GM18909 (cell line): ENCODE measurements around the gene SP4.

Source experiments
- ATAC-seq: cut with Tn5 transposase; IDR thresholded peaks from one replicate; pipeline ENCODE4 v1.9.1; 2021; ENCODE audit warnings: mild to moderate bottlenecking; ENCODE audit not compliant: unreplicated experiment, poor library complexity

SP4 gene

DNA sequence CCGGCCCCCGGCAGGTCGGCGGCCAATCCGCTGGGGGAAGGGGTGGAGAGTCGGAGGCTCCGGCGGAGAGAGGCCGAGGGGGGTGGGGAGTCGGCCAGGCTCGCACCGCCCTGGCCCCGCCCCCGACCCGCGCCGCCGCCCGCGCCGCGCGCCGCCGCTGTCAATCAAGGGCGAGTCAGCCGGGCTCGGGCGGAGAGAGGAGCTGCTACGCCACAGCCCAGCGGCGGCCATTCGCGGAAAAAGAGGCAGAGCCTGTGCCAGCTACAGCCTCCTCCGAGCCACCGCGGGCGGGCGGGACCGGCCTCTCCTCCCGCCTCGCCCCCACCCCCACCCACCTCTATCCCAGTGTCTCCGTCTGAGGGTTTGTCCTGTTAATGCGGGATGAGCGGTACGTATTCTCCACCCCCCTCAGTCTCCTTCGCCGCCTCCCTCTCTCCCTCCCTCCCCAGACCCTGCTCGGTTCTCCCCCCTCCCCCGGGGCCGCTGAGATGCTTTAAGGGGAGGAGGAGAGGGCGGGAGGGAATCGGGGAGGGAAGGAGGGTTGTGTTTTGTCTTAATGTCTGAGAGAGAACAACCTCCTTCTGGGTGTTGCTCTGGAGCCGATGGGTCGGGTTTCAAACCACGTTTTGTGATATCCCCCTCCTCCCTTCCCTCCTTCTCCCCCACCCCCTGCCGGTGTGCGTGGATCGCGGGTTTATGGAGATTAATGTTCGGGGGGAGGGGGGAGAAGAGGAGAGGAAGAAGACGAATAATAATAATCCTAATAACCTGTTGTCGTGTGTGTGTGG lies at the start of gene SP4:
TSS of gene SP4 (plus strand) at position 213 of the 788 bp plus-strand sequence. CDS start at position 382, 169 bp downstream.
- peak; percentile 74 for ATAC-seq

DNA sequence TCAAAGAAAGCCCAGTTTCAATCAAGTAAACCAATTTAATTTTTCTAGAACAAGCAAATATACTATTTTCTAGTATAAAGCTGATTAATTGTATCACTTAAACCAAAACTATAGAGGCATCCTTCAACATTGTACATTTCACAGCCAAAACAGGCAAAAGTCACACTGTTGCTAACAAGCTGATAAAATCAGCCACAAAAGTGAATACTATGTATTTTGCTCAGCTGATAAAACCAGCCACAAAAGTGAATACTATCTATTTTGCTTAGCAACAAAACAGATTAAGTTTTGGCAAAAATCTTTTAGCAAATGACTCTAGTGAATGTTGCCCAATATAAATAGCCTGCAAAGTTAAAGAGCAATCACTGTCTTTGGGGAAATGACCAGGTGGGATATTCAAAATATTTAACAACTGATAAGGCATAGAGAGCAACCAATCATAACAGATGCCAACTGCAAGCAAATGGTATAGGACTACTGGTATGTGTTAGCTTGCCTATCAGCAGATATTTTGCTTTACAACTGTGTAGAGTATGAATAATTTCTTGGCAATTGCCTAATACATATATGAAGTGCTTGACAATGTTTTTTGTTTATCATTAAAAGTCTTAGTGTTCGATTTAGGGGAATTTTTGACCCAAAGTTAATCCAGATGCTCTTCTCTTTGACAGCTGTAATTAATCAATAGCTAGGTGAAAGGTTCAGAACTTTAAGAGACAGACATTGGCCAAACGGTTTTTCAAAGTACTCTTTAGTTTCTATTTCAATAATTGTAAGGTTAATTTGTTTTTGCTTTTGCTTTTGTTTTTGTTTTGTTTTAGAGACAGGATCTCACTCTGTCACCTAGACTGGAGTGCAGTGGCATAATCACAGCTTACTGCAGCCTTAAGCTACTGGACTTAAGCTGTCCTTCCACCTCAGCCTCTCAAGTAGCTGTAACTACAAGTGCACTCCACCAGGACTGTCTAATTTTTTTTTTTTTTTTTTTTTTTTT lies 44.4 kb upstream of the SP4 start:
- peak; percentile 87 for ATAC-seq

DNA sequence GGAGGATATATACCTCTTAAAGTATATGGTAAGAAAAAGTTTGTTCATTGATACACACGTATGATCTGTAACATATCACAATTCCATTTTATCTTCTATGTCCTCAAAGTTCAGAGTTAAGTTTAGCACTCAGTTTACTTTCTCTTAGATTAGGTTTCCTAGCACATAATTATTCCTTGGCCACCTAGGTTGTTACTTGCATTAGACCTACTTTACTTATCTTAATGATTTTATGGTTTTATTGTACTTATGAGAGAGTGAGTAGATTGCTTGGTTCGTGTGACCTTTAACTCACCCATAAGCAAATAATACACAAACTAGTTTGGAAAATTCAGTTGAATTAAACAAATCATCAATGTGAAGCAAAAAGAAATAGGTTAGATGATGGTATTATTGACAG lies 33.9 kb upstream of the SP4 start:
- no peak for ATAC-seq

DNA sequence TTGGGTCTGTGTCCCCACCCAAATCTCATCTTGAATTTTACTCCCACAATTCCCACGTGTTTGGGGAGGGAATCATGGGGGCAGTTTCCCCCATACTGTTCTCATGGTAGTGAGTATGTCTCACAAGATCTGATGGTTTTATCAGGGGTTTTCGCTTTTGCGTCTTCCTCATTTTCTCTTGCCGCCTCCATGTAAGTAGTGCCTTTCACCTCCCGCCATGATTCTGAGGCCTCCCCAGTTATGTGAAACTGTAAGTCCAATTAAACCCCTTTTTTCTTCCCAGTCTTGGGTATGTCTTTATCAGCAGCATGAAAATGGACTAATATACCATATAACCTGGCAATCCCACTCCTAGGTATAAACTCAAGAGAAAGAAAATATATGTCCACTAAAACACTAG lies 25.9 kb upstream of the SP4 start:
- ATAC-seq = no peak

DNA sequence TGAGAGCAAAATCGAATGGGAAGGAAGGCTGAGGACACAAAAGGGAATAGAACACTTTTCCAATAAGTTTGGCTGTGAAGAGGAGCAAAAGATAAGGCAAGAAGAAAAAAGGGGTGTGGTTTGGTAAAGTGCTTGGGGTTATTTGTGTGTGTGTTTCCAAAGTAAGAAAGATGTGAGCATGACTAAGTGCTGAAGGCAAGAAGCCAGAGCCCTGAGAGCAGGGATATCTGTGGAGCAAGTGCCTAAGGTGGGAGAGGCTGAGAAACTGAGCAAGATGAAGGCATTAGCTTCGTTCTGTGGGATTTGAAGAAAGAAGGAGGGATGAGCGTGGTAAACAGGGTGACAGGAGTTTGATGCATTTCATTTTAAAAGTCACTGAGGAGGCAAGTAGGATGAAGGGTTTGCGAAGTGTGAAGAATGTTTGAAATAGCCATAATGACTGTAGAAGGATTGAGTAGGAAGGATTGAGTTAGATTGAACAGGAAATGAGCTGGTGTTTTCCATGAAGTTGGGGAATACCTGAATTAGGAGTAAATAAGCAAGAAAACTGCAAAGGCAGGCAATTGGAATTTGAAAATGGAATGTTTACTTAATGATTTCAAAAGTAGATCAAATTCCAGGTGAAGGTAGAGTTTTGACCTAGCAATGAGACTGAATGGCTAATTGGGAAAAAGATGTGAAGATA lies 19.9 kb upstream of the SP4 start:
- ATAC-seq = no peak

DNA sequence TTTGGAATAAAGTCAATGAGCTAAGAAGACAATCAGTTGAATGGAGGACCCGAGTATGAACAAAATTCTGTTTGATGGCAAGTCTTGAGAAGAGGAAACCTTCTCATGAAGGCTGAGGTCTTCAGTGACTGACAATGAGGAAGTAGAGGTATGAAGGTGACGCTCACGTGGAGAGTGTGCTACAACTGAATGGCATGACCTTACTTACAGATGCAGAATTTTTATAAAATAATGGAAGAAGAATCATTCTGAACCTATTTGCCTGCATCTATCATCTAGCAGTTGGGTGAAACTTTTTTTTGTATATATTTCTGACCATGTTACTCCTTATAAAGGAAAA lies 19.4 kb upstream of the SP4 start:
- ATAC-seq = no peak

DNA sequence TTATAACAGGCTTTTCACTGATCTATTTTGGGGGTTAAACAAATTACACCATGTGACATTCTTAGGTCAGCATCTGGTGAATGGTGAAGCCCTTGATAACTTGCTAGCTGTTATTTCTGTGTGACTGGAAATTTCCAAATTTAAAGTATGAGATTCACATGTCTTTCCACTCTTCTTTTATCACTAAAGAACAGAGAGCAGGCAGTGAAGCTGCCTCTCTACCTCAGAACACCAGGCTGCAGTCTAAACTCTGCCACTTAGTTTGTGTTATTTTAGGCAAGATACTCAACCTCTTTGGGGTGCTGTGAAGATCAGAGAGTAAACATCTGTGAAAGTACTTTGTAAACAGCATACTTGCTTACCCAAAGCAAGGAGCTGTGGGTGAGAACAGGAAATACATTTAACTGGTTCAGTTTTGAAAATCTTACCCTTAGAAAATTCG lies 15.5 kb upstream of the SP4 start:
- no peak for ATAC-seq

DNA sequence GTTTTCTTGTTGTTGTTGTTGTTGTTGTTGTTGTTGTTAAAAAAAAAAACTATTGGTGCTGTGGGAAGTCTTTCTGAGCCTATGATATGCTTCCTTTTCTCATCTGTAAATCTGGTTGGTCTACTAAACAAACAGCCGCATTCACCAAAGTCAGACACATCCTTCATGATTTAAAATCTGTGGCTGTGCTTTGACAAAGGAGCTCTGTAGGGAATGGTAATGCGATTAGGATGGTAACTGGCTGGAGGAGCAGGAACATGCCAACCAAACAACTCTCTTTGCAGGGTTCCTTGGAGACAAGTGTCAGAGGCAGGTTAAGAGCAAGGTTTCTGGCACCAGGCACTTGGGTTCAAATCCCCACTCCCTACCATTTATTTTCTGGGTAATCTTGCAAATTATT lies 14.9 kb upstream of the SP4 start:
- no peak for ATAC-seq

DNA sequence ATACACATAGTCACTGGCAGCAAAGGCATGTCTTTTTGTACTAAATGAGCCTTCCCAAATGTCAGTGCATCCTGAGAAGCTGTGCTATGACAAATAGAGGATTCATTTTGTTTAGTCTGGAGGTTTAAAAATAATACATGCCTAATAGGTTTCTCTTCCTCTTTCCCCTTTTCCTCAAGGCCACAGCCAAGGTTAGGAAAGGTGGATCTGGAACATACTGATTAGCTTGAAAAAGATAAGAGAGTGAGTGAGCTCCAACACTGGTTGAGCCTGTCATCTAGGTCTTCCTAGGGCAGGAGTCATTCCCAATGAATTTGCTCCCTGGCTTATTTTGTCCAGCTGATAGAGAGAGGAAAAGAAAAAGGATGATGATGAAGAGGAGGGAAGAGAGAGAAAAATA lies 14.4 kb upstream of the SP4 start:
- no peak for ATAC-seq

DNA sequence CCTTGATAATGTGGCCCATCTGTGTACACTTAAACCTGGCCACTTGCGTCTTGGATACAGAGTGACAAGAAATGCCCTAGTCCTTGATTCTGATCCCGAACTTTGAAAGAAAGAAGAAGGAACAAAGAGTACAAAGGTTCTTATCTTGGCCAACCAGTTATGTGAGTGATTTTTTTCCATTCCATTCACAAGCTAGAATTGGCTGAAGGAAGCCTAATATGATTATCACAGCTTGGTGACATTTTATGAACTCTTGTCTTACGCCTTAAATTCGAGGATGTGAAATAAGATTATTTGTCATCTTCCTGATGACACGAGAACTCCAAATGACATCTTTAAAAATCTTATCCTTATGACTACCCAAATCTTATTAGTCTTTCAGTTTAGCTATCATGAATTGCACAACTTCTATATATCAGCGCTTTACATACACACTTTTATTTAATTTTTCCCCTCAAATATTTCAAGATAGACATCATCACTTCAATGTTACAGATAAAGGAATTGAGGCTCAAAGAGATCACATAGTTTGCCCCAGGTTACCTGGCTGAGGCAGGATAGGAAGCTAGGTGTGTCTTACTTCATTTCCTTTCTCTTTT lies 13.0 kb upstream of the SP4 start:
- ATAC-seq = no peak

DNA sequence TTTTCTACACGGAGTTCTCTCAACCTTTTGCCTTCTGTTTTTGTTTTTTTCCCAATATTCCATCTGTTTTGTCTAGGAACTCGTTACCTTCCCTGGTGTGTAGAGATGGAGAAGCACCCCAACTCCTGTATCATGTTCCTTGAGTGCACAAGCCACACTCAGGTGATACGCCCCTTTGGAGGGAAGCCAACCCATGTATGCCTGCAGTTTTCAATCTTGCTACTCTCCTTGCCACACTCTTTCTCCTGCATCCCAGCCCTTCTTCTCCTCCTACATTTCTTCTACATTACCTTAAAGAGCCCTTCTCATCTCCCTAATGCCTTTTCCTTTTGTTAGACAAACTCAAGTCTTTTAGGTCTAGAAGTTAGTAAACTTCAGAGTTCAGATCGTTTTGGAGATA lies 10.2 kb upstream of the SP4 start:
- no peak for ATAC-seq

DNA sequence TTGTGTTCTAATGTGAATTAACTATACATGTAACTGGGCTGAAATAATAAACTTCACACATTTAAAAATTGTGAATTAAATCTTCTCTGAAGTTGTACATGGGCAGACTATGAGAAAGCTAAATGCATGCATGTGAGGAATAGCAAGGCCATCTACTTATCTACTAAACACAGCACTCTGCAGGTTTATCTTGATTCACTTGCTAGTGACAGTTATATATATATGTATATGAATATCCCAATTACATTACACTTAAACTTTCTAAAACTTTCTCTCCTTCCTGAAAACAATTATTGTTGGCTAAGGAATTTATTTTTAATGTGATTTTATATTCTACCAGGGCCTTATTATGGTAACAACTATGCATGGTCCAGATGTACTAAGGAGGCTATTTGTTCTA lies 5.1 kb upstream of the SP4 start:
- ATAC-seq = no peak

DNA sequence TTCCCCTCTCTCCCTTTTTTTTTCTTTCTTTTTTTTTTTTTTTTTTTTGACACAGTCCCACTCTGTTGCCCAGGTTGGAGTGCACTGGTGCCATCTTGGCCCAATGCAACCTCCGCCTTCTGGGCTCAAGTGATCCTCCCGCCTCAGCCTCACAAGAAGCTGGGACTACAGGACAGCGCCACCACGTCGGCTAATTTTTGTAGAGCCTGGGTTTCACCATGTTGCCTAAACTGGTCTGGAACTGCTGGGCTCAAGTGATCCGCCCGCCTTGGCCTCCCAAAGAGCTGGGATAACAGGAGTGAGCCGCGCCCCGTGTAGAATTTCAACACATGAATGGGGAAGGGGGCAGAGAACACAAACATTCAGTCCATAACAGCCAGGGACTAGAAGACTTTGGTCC lies 2.6 kb upstream of the SP4 start:
- ATAC-seq = no peak

DNA sequence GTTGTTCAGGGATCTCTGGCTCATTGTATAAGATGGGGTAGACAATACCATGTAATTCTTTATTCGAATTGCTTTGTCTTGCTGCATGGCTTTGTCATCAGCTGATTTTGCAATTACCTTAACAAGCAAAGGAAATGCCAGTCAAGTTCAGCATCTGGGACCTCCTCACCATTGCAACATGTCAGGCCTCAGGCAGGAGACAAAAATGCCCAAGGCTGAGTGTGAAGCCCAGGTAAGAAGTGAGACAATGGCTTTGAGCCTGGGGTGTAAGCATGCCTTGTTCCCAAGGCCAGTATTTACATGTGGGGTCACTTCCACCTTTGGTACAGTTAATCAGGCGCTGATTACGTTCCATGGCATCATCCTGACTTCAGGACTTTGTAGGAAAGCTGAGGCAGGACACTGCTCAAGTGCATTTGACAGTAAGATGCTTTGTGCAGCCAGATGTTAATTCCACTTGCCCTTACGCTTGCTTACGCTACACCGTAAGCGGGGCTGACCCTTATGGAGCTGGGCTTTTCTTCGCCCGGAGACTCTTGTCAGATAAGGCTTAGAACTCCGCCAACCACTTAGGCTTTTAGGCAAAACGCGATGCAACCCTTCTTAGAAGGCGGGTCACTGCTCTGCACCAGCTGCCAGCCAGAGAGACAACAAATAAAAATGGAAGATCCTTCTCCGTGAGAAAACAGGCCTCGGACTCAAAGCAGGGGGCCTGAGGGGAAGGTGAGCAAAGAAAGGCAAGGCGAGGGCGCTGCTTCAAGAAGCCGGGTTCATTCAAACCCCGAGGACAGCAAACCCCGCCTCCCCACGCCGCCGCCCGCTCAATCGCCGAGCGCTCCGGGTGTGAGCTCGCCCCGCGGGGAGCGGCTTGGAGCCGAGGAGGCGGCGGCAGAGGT lies 1.3 kb upstream of the SP4 start:
- no peak for ATAC-seq

DNA sequence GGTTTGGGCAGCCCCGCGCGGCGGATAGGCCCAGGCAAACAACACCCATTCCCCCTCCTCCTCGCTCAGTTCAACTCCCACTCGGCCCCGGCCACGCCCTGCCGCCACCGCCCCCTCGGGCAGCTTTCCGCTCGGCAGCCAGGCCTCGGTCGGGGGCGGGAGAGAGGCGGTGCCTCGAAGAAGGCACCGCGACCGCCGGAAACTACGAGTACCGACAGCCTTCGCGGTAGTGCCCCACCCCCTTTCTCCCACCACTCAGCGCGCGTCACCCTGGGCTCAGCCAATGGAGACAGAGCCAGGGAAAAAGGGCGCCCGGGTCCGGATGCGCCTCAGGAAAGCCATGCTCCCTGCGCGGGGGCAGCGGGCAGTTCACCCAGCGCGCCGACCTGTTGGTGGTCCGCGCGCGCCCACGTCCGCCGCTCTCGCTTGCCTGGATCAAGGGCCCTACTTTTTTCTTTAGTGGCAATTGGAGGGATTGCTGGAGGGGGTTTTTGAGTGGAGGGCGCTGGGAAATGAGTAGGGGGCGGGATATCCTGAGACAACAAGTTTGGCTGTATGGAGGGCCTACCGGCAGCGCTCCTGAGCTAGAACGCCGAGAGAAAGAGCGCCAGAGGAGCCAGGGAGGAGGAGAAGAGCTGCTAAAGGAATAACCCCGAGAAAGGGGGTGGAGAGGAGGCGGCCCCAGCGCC lies 557 bp upstream of the SP4 start:
- ATAC-seq = peak; percentile 83

DNA sequence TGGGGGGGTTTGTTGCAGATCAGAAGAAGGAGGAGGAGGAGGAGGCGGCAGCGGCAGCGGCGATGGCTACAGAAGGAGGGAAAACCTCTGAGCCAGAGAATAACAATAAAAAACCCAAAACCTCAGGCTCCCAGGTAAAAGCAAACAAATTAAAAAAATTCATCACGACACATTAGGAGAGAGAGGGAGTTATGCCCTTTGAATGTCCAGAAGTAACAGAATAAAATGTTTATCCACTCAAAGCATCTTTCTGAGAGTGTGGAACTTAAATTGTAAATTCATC lies 717 bp downstream of the SP4 start:
- ATAC-seq = no peak

DNA sequence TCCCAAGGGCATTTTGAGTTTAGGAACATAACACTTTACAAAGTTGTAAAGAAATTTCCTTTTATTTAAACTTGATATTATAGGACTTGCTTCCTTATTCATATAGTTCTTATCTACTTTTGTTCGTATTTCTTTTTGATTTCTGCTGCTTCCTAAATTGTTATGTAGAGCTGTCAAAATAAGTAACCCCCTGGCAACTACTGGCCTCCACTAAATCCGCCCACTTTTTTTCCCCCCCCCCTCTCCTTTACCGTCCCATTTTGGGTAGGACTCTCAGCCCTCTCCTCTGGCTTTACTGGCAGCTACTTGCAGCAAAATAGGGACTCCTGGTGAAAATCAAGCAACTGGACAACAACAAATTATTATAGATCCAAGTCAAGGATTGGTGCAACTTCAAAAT lies 1.1 kb downstream of the SP4 start:
- ATAC-seq = no peak

DNA sequence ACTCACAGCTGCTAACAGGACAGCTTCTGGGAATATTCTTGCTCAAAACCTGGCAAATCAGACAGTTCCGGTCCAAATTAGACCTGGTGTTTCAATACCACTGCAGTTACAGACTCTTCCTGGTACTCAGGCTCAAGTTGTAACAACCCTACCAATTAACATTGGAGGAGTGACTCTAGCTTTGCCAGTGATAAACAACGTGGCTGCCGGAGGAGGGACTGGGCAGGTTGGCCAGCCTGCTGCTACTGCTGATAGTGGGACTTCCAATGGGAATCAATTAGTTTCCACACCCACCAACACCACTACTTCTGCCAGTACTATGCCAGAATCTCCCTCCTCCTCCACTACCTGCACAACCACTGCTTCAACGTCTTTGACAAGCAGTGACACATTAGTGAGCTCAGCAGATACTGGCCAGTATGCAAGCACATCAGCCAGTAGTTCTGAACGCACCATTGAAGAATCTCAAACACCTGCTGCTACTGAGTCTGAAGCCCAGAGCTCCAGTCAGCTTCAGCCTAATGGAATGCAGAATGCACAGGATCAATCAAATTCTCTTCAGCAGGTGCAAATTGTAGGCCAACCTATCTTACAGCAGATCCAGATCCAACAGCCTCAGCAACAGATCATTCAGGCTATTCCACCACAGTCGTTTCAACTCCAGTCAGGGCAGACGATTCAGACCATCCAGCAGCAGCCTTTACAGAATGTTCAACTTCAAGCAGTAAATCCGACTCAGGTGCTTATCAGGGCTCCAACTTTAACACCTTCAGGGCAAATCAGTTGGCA lies 2.1 kb downstream of the SP4 start:
- ATAC-seq = no peak
